Measurements from ENCODE around the gene YOD1.
"Not testable (repeated sequence)": the region's sequence is repeated elsewhere in the genome, so short reads cannot be mapped to it uniquely, and the experiment has no call there.

YOD1 gene

GRCh38 chr1:207045453-207045852, 5.6 kb downstream of the YOD1 start:
- WGBS (ENCODE audit: extremely low coverage, insufficient coverage, low lambda C conversion rate): no CpG with 5 or more reads among the region's 2 CpGs

GRCh38 chr1:207041397-207041796, 9.6 kb downstream of the YOD1 start:
- no CpG with 5 or more reads among the region's 2 CpGs for WGBS (ENCODE audit: extremely low coverage, insufficient coverage, low lambda C conversion rate)
- H3K4me2 ChIP-seq (ENCODE audit: low read length); H2BK120ac ChIP-seq (ENCODE audit: low read depth, low read length); H4K8ac ChIP-seq (ENCODE audit: low read depth, low read length); H3K79me1 ChIP-seq (ENCODE audit: low read length); DNase-seq; H3K23ac ChIP-seq (ENCODE audit: low read length); H3K4me3 ChIP-seq (ENCODE audit: low read length); H3K9ac ChIP-seq (ENCODE audit: low read length); H3K4ac ChIP-seq (ENCODE audit: low read depth, low read length); H3K79me2 ChIP-seq (ENCODE audit: control insufficient read depth, insufficient read depth, low read length); H2BK15ac ChIP-seq (replicated peaks; ENCODE audit: low read depth); H3K18ac ChIP-seq (ENCODE audit: low read length); H2AK5ac ChIP-seq (ENCODE audit: low read length); H2BK5ac ChIP-seq (ENCODE audit: low read length); H3K56ac ChIP-seq (ENCODE audit: low read length); H3K27ac ChIP-seq (ENCODE audit: low read depth, low read length); H3K36me3 ChIP-seq (ENCODE audit: control insufficient read depth, insufficient read depth, low read length); H4K5ac ChIP-seq (ENCODE audit: low read length); H3K4me1 ChIP-seq (ENCODE audit: control insufficient read depth, low read depth, low read length); H3K27me3 ChIP-seq (ENCODE audit: insufficient read depth, low read length, poor library complexity): not testable (repeated sequence)

More at GRCh38 chr1:207045453-207045852, 5.6 kb downstream of the YOD1 start:
- H4K8ac ChIP-seq (ENCODE audit: low read depth, low read length): no peak overlapping the region
- H3K18ac ChIP-seq (ENCODE audit: low read length): no peak overlapping the region
- H3K79me2 ChIP-seq (ENCODE audit: control insufficient read depth, insufficient read depth, low read length): peaks cover 26% of the 10 kb centered on the region
- H3K36me3 ChIP-seq (ENCODE audit: control insufficient read depth, insufficient read depth, low read length): peaks cover 3% of the 10 kb centered on the region
- no peak overlapping the region for H3K4me2 ChIP-seq (ENCODE audit: low read length)
- H3K27me3 ChIP-seq (ENCODE audit: insufficient read depth, low read length, poor library complexity): no peaks in the 10 kb centered on the region
- peaks cover 3% of the 10 kb centered on the region for H3K79me1 ChIP-seq (ENCODE audit: low read length)
- no peak overlapping the region for H3K23ac ChIP-seq (ENCODE audit: low read length)
- H2BK5ac ChIP-seq (ENCODE audit: low read length): no peak overlapping the region
- H2AK5ac ChIP-seq (ENCODE audit: low read length): no peak overlapping the region
- no peak overlapping the region for H3K56ac ChIP-seq (ENCODE audit: low read length)
- H3K27ac ChIP-seq (ENCODE audit: low read depth, low read length): no peak overlapping the region
- no peak overlapping the region for H3K4ac ChIP-seq (ENCODE audit: low read depth, low read length)
- DNase-seq: no peak
- H2BK120ac ChIP-seq (ENCODE audit: low read depth, low read length): no peak overlapping the region
- no peak overlapping the region for H3K4me3 ChIP-seq (ENCODE audit: low read length)
- H2BK15ac ChIP-seq (replicated peaks; ENCODE audit: low read depth): no peak overlapping the region
- no peak overlapping the region for H4K5ac ChIP-seq (ENCODE audit: low read length)
- no peak overlapping the region for H3K9ac ChIP-seq (ENCODE audit: low read length)
- H3K4me1 ChIP-seq (ENCODE audit: control insufficient read depth, low read depth, low read length): no peaks in the 10 kb centered on the region

- Histone ChIP-seq H3K18ac (ENCODE audit: low read length) (no peak overlapping the region), H3K27me3 (ENCODE audit: insufficient read depth, low read length, poor library complexity) (no peaks in the 10 kb centered on the region), H3K4me3 (ENCODE audit: low read length) (no peak overlapping the region), H2BK5ac (ENCODE audit: low read length) (no peak overlapping the region), H2BK120ac (ENCODE audit: low read depth, low read length) (no peak overlapping the region), H3K27ac (ENCODE audit: low read depth, low read length) (no peak overlapping the region), H3K4ac (ENCODE audit: low read depth, low read length) (no peak overlapping the region), H3K4me2 (ENCODE audit: low read length) (no peak overlapping the region), H3K9ac (ENCODE audit: low read length) (no peak overlapping the region), H2AK5ac (ENCODE audit: low read length) (no peak overlapping the region), H3K79me2 (ENCODE audit: control insufficient read depth, insufficient read depth, low read length) (no peaks in the 10 kb centered on the region), H4K8ac (ENCODE audit: low read depth, low read length) (no peak overlapping the region), H3K4me1 (ENCODE audit: control insufficient read depth, low read depth, low read length) (no peaks in the 10 kb centered on the region), H4K5ac (ENCODE audit: low read length) (no peak overlapping the region), H3K23ac (ENCODE audit: low read length) (no peak overlapping the region), H3K36me3 (ENCODE audit: control insufficient read depth, insufficient read depth, low read length) (no peaks in the 10 kb centered on the region), H3K79me1 (ENCODE audit: low read length) (no peaks in the 10 kb centered on the region), H3K56ac (ENCODE audit: low read length) (no peak overlapping the region), H2BK15ac (replicated peaks; ENCODE audit: low read depth) (no peak overlapping the region)
- DNase-seq: no peak
- no CpG with 5 or more reads among the region's 3 CpGs for WGBS (ENCODE audit: extremely low coverage, insufficient coverage, low lambda C conversion rate)
Observed at GRCh38 chr1:207040181-207040533, 10.9 kb downstream of the YOD1 start.

- H3K27ac ChIP-seq (ENCODE audit: low read depth, low read length): no peak overlapping the region
- WGBS (ENCODE audit: extremely low coverage, insufficient coverage, low lambda C conversion rate): no CpG with 5 or more reads among the region's 4 CpGs
Observed at GRCh38 chr1:207039380-207040180, 11.4 kb downstream of the YOD1 start.

GRCh38 chr1:207036865-207037264, 14.1 kb downstream of the YOD1 start:
- Histone ChIP-seq H4K5ac (ENCODE audit: low read length) (no peak overlapping the region), H3K4me3 (ENCODE audit: low read length) (no peak overlapping the region), H3K23ac (ENCODE audit: low read length) (no peak overlapping the region), H3K4ac (ENCODE audit: low read depth, low read length) (no peak overlapping the region), H3K4me1 (ENCODE audit: control insufficient read depth, low read depth, low read length) (peaks cover 2% of the 10 kb centered on the region), H3K36me3 (ENCODE audit: control insufficient read depth, insufficient read depth, low read length) (no peaks in the 10 kb centered on the region), H3K9ac (ENCODE audit: low read length) (no peak overlapping the region), H3K79me1 (ENCODE audit: low read length) (no peaks in the 10 kb centered on the region), H2BK5ac (ENCODE audit: low read length) (no peak overlapping the region), H2AK5ac (ENCODE audit: low read length) (no peak overlapping the region), H3K27me3 (ENCODE audit: insufficient read depth, low read length, poor library complexity) (no peaks in the 10 kb centered on the region), H3K18ac (ENCODE audit: low read length) (no peak overlapping the region), H3K27ac (ENCODE audit: low read depth, low read length) (no peak overlapping the region), H2BK15ac (replicated peaks; ENCODE audit: low read depth) (no peak overlapping the region), H3K56ac (ENCODE audit: low read length) (no peak overlapping the region), H4K8ac (ENCODE audit: low read depth, low read length) (no peak overlapping the region), H3K79me2 (ENCODE audit: control insufficient read depth, insufficient read depth, low read length) (no peaks in the 10 kb centered on the region), H3K4me2 (ENCODE audit: low read length) (no peak overlapping the region), H2BK120ac (ENCODE audit: low read depth, low read length) (no peak overlapping the region)
- DNase-seq: no peak
- WGBS (ENCODE audit: extremely low coverage, insufficient coverage, low lambda C conversion rate): no CpG with 5 or more reads among the region's 1 CpG

More at GRCh38 chr1:207039380-207040180, 11.4 kb downstream of the YOD1 start:
- Histone ChIP-seq H3K4ac (ENCODE audit: low read depth, low read length) (no peak overlapping the region), H3K36me3 (ENCODE audit: control insufficient read depth, insufficient read depth, low read length) (no peaks in the 10 kb centered on the region), H4K5ac (ENCODE audit: low read length) (no peak overlapping the region), H3K79me1 (ENCODE audit: low read length) (no peaks in the 10 kb centered on the region), H3K18ac (ENCODE audit: low read length) (no peak overlapping the region), H3K4me3 (ENCODE audit: low read length) (no peak overlapping the region), H2BK15ac (replicated peaks; ENCODE audit: low read depth) (no peak overlapping the region), H3K27me3 (ENCODE audit: insufficient read depth, low read length, poor library complexity) (no peaks in the 10 kb centered on the region), H3K9ac (ENCODE audit: low read length) (no peak overlapping the region), H3K23ac (ENCODE audit: low read length) (no peak overlapping the region), H2BK5ac (ENCODE audit: low read length) (no peak overlapping the region), H2AK5ac (ENCODE audit: low read length) (no peak overlapping the region), H4K8ac (ENCODE audit: low read depth, low read length) (no peak overlapping the region), H3K79me2 (ENCODE audit: control insufficient read depth, insufficient read depth, low read length) (no peaks in the 10 kb centered on the region), H2BK120ac (ENCODE audit: low read depth, low read length) (no peak overlapping the region), H3K4me2 (ENCODE audit: low read length) (no peak overlapping the region), H3K4me1 (ENCODE audit: control insufficient read depth, low read depth, low read length) (no peaks in the 10 kb centered on the region), H3K56ac (ENCODE audit: low read length) (no peak overlapping the region)
- DNase-seq: no peak

All from mesendoderm (in vitro differentiated cells).